ENCODE measurements around the gene LMO1. TPM values are rescaled to one million over a fixed set of nuclear protein-coding genes. Genes with fewer than 3 reads are reported as not detected.

LMO1 gene
- total and polyA plus RNA-seq, 9 of the 15 experiments (the other 6 are each of a cell fraction or from before 2014, with no cell fraction given): not detected

DNA sequence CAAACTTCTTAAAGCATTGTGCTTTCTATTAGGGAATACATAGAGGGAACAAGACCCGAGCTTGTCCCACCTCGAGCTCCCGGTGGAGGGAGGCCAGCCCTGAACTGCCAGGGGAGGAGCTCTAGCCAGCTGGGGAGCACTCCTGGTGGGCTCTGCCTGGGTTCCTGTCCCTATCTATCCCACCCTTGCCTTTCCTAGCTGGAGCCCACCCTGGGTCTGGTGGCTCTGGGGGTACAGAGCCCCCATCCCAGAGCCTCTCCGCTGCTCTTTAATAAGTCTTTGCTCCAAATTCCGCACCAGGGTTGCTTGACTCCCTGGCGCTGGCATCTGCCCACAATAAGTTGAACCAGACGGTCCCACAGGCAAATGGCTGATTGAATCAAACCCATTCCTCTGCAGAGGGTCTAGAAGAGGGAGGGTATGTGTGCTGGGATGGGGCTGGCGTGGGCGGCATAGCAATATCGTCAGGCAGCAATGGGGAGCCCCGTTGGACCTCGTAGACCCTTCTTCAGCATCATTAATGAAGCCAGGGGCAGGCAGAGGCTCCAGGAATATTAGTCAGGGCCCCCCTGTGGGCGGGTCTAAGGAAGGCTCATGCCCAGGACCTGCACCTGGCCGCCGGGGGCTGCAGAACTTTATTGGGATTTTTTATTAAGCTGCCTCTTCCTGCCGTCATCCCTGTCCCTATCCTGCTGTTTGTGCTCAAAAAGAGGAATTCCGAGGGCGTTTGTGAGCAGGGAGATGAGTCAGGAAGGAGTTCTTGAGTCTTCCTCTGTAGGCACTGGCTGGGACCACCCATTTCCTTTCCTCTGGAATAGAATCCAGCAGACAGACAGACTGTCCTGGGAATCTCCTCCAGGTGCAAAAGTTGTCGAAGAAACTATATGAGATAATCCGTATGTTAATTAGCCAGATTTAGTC is 56.3 kb downstream of the LMO1 start (continued):
- TF ChIP-seq, protein P1, sequence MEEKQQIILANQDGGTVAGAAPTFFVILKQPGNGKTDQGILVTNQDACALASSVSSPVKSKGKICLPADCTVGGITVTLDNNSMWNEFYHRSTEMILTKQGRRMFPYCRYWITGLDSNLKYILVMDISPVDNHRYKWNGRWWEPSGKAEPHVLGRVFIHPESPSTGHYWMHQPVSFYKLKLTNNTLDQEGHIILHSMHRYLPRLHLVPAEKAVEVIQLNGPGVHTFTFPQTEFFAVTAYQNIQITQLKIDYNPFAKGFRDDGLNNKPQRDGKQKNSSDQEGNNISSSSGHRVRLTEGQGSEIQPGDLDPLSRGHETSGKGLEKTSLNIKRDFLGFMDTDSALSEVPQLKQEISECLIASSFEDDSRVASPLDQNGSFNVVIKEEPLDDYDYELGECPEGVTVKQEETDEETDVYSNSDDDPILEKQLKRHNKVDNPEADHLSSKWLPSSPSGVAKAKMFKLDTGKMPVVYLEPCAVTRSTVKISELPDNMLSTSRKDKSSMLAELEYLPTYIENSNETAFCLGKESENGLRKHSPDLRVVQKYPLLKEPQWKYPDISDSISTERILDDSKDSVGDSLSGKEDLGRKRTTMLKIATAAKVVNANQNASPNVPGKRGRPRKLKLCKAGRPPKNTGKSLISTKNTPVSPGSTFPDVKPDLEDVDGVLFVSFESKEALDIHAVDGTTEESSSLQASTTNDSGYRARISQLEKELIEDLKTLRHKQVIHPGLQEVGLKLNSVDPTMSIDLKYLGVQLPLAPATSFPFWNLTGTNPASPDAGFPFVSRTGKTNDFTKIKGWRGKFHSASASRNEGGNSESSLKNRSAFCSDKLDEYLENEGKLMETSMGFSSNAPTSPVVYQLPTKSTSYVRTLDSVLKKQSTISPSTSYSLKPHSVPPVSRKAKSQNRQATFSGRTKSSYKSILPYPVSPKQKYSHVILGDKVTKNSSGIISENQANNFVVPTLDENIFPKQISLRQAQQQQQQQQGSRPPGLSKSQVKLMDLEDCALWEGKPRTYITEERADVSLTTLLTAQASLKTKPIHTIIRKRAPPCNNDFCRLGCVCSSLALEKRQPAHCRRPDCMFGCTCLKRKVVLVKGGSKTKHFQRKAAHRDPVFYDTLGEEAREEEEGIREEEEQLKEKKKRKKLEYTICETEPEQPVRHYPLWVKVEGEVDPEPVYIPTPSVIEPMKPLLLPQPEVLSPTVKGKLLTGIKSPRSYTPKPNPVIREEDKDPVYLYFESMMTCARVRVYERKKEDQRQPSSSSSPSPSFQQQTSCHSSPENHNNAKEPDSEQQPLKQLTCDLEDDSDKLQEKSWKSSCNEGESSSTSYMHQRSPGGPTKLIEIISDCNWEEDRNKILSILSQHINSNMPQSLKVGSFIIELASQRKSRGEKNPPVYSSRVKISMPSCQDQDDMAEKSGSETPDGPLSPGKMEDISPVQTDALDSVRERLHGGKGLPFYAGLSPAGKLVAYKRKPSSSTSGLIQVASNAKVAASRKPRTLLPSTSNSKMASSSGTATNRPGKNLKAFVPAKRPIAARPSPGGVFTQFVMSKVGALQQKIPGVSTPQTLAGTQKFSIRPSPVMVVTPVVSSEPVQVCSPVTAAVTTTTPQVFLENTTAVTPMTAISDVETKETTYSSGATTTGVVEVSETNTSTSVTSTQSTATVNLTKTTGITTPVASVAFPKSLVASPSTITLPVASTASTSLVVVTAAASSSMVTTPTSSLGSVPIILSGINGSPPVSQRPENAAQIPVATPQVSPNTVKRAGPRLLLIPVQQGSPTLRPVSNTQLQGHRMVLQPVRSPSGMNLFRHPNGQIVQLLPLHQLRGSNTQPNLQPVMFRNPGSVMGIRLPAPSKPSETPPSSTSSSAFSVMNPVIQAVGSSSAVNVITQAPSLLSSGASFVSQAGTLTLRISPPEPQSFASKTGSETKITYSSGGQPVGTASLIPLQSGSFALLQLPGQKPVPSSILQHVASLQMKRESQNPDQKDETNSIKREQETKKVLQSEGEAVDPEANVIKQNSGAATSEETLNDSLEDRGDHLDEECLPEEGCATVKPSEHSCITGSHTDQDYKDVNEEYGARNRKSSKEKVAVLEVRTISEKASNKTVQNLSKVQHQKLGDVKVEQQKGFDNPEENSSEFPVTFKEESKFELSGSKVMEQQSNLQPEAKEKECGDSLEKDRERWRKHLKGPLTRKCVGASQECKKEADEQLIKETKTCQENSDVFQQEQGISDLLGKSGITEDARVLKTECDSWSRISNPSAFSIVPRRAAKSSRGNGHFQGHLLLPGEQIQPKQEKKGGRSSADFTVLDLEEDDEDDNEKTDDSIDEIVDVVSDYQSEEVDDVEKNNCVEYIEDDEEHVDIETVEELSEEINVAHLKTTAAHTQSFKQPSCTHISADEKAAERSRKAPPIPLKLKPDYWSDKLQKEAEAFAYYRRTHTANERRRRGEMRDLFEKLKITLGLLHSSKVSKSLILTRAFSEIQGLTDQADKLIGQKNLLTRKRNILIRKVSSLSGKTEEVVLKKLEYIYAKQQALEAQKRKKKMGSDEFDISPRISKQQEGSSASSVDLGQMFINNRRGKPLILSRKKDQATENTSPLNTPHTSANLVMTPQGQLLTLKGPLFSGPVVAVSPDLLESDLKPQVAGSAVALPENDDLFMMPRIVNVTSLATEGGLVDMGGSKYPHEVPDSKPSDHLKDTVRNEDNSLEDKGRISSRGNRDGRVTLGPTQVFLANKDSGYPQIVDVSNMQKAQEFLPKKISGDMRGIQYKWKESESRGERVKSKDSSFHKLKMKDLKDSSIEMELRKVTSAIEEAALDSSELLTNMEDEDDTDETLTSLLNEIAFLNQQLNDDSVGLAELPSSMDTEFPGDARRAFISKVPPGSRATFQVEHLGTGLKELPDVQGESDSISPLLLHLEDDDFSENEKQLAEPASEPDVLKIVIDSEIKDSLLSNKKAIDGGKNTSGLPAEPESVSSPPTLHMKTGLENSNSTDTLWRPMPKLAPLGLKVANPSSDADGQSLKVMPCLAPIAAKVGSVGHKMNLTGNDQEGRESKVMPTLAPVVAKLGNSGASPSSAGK (IDR thresholded peaks at IDR 0.05): no peak
- TF ChIP-seq, protein P2, sequence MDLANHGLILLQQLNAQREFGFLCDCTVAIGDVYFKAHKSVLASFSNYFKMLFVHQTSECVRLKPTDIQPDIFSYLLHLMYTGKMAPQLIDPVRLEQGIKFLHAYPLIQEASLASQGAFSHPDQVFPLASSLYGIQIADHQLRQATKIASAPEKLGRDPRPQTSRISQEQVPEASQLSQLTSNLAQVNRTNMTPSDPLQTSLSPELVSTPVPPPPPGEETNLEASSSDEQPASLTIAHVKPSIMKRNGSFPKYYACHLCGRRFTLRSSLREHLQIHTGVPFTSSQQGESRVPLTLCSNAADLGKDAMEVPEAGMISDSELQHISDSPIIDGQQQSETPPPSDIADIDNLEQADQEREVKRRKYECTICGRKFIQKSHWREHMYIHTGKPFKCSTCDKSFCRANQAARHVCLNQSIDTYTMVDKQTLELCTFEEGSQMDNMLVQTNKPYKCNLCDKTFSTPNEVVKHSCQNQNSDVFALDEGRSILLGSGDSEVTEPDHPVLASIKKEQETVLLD (IDR thresholded peaks at IDR 0.05): no peak
- TF ChIP-seq ZNF263 (CRISPR knock-in tag; IDR thresholded peaks at IDR 0.05; ENCODE audit: borderline replicate concordance): peak; percentile 87
